Measurements from ENCODE around the gene FTCD. TPM values are rescaled to one million over a fixed set of nuclear protein-coding genes. Genes with fewer than 3 reads are reported as not detected.

The FTCD gene
- total RNA-seq, 1 experiment from 2014 or later = 6.7 TPM

GRCh38 chr21:46119144-46119636 lies 36.2 kb downstream of the FTCD start:
- Mint-ChIP-seq H3K27ac (peak overlapping the region in 1 of 3 experiments; percentile 23; a peak in 1 of 7 replicates), H3K36me3 (ENCODE audit: insufficient read depth in 1 of 3, low read depth in 3 of 3) (peaks cover 17 to 53% (median 17%) of the 10 kb centered on the region in 3 experiments), H3K27me3 (ENCODE audit: low read depth) (no peaks in the 10 kb centered on the region), H3K4me3 (no peak overlapping the region), H3K9me3 (peaks cover 0 to 8% of the 10 kb centered on the region in 2 experiments; a peak in 2 of 5 replicates), H3K4me1 (no peaks in the 10 kb centered on the region)
- H2AFZ ChIP-seq (ENCODE audit: low read length) = no peak overlapping the region
- H3K18ac ChIP-seq (ENCODE audit: insufficient read length, low read depth, low read length) = no peak overlapping the region
- no peak overlapping the region for H2BK5ac ChIP-seq (ENCODE audit: insufficient read length, low read length)
- H2AK5ac ChIP-seq (ENCODE audit: insufficient read length, low read length) = no peak overlapping the region
- H3K27me3 ChIP-seq (ENCODE audit: insufficient read depth, low read length) = no peaks in the 10 kb centered on the region
- WGBS (ENCODE audit: extremely low coverage, insufficient read length, low lambda C conversion rate) = no CpG with 5 or more reads among the region's 12 CpGs
- H2BK120ac ChIP-seq (ENCODE audit: low read depth, low read length, poor library complexity, severe bottlenecking) = no peak overlapping the region
- no peak overlapping the region for H3T11ph ChIP-seq (ENCODE audit: low read length)
- H3K27ac ChIP-seq (ENCODE audit: insufficient read length, low read depth, low read length) = no peak overlapping the region
- no peak overlapping the region for H2BK12ac ChIP-seq (ENCODE audit: insufficient read length, low read depth, low read length)
- H3K23ac ChIP-seq (ENCODE audit: insufficient read length, low read depth, low read length) = no peak overlapping the region
- H3K4ac ChIP-seq (ENCODE audit: low read depth, low read length) = no peak overlapping the region
- no peaks in the 10 kb centered on the region for H3K4me1 ChIP-seq (ENCODE audit: insufficient read depth, low read length)
- no peak for TF ChIP-seq CTCF (conservative IDR thresholded peaks at IDR 0.05)
- no peak overlapping the region for H2BK15ac ChIP-seq (ENCODE audit: low read depth, low read length)
- no peak overlapping the region for H4K5ac ChIP-seq (ENCODE audit: insufficient read length, low read depth, low read length)
- H4K8ac ChIP-seq (replicated peaks; ENCODE audit: insufficient read length, low read depth, low read length) = no peak overlapping the region
- peak; percentile 20 for DNase-seq
- no peaks in the 10 kb centered on the region for H3K9me3 ChIP-seq (ENCODE audit: control insufficient read depth, low read depth, low read length)
- no peak overlapping the region for H4K91ac ChIP-seq (ENCODE audit: insufficient read length, low read depth, low read length)
- no peaks in the 10 kb centered on the region for H3K23me2 ChIP-seq (ENCODE audit: insufficient read length, low read depth, low read length, poor library complexity, severe bottlenecking)
- H4K20me1 ChIP-seq (ENCODE audit: control insufficient read depth, insufficient read depth, insufficient read length) = no peaks in the 10 kb centered on the region
- no peak overlapping the region for H2BK20ac ChIP-seq (ENCODE audit: low read depth, low read length, poor library complexity, severe bottlenecking)
- H3K14ac ChIP-seq (ENCODE audit: insufficient read depth, low read length) = no peak overlapping the region
- H3K56ac ChIP-seq (ENCODE audit: insufficient read length, low read depth, low read length) = no peak overlapping the region
- no peaks in the 10 kb centered on the region for H3K79me1 ChIP-seq (ENCODE audit: insufficient read depth, low read depth, low read length, poor library complexity, severe bottlenecking)
- no peak overlapping the region for H3K4me2 ChIP-seq (ENCODE audit: insufficient read depth, insufficient read length, low read length)
- no peaks in the 10 kb centered on the region for H3K79me2 ChIP-seq (ENCODE audit: insufficient read depth, low read length)
- H3K9ac ChIP-seq (ENCODE audit: extremely low read depth, insufficient read length, low read length) = no peak overlapping the region
